ENCODE measurements around the gene CTDSPL.

DNA sequence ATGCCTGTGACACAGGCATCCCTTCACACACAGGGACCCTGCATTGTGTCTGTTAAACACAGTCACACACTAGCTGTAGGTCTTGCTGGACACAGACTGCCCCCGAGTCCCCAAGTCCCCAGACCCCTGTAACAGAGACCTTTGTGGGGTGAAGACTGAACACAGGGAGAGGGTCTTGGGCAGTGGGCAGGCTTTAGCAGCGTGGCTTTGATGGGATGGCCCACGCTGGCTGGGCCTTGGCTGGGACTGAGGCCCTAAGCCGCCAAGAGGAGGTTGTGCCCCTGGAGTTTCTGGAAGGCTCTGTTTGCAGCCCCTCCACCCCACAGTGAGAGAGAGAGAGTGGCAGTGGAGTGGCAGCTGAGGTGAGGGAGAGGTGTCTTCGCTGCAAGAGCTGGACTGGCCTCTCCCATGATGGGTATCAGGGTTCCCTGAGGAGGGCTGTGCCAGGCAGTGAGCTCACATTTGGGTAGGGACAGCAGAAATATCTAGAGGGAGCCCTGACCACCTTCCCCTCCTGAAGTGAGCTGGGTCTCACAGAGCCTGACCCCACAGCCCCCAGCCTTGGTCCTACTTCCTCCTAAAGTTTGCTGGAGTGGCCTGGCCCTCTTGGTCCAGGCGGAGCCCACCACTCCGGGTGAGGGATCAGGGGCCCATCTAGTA lies 128.3 kb downstream of the CTDSPL start:
- TF ChIP-seq TAF1 (IDR thresholded peaks at IDR 0.05; ENCODE audit: borderline replicate concordance, low read depth, low read length) = no peak
- no peak for TF ChIP-seq POLR2AphosphoS5 (IDR thresholded peaks at IDR 0.05; ENCODE audit: low read depth, low read length)
- TF ChIP-seq POLR2A (IDR thresholded peaks at IDR 0.05; ENCODE audit: low read depth, low read length) = no peak

All from GM12892 (cell line).